ENCODE data around the gene SLCO3A1.
"Not testable (repeated sequence)": the region's sequence is repeated elsewhere in the genome, so short reads cannot be mapped to it uniquely, and the experiment has no call there.

The SLCO3A1 gene

GRCh38 chr15:92068121-92068520, 214.6 kb downstream of the SLCO3A1 start:
- Histone ChIP-seq H4K8ac (ENCODE audit: low read depth, low read length) (no peak overlapping the region), H3K56ac (ENCODE audit: low read length) (no peak overlapping the region), H3K4ac (ENCODE audit: low read depth, low read length) (no peak overlapping the region), H3K4me1 (ENCODE audit: control insufficient read depth, low read depth, low read length) (no peaks in the 10 kb centered on the region), H2BK120ac (ENCODE audit: low read depth, low read length) (no peak overlapping the region), H3K79me2 (ENCODE audit: control insufficient read depth, insufficient read depth, low read length) (no peaks in the 10 kb centered on the region), H3K36me3 (ENCODE audit: control insufficient read depth, insufficient read depth, low read length) (no peaks in the 10 kb centered on the region), H3K18ac (ENCODE audit: low read length) (no peak overlapping the region), H2BK15ac (replicated peaks; ENCODE audit: low read depth) (no peak overlapping the region), H4K5ac (ENCODE audit: low read length) (no peak overlapping the region), H2BK5ac (ENCODE audit: low read length) (no peak overlapping the region), H3K79me1 (ENCODE audit: low read length) (no peaks in the 10 kb centered on the region), H3K4me2 (ENCODE audit: low read length) (no peak overlapping the region), H3K4me3 (ENCODE audit: low read length) (no peak overlapping the region), H3K27ac (ENCODE audit: low read depth, low read length) (no peak overlapping the region), H3K27me3 (ENCODE audit: insufficient read depth, low read length, poor library complexity) (no peaks in the 10 kb centered on the region), H3K23ac (ENCODE audit: low read length) (no peak overlapping the region), H3K9ac (ENCODE audit: low read length) (no peak overlapping the region), H2AK5ac (ENCODE audit: low read length) (no peak overlapping the region)
- WGBS (ENCODE audit: extremely low coverage, insufficient coverage, low lambda C conversion rate), result no CpG with 5 or more reads among the region's 7 CpGs
- DNase-seq, result no peak

GRCh38 chr15:92069308-92070250, 216.1 kb downstream of the SLCO3A1 start:
- H3K4me1 ChIP-seq (ENCODE audit: control insufficient read depth, low read depth, low read length), result peaks cover 2% of the 10 kb centered on the region
- H3K27ac ChIP-seq (ENCODE audit: low read depth, low read length), result no peak overlapping the region
- peak overlapping the region; percentile 16 for H3K18ac ChIP-seq (ENCODE audit: low read length)
- H3K79me1 ChIP-seq (ENCODE audit: low read length), result no peaks in the 10 kb centered on the region
- H3K4me3 ChIP-seq (ENCODE audit: low read length), result no peak overlapping the region
- H3K23ac ChIP-seq (ENCODE audit: low read length), result no peak overlapping the region
- no peaks in the 10 kb centered on the region for H3K36me3 ChIP-seq (ENCODE audit: control insufficient read depth, insufficient read depth, low read length)
- no CpG with 5 or more reads among the region's 20 CpGs for WGBS (ENCODE audit: extremely low coverage, insufficient coverage, low lambda C conversion rate)
- H2AK5ac ChIP-seq (ENCODE audit: low read length), result no peak overlapping the region
- DNase-seq, result peak; percentile 58
- no peaks in the 10 kb centered on the region for H3K79me2 ChIP-seq (ENCODE audit: control insufficient read depth, insufficient read depth, low read length)
- no peak overlapping the region for H3K4ac ChIP-seq (ENCODE audit: low read depth, low read length)
- H3K27me3 ChIP-seq (ENCODE audit: insufficient read depth, low read length, poor library complexity), result no peaks in the 10 kb centered on the region
- H2BK5ac ChIP-seq (ENCODE audit: low read length), result no peak overlapping the region
- H2BK15ac ChIP-seq (replicated peaks; ENCODE audit: low read depth), result no peak overlapping the region
- no peak overlapping the region for H3K4me2 ChIP-seq (ENCODE audit: low read length)
- no peak overlapping the region for H3K56ac ChIP-seq (ENCODE audit: low read length)
- no peak overlapping the region for H4K8ac ChIP-seq (ENCODE audit: low read depth, low read length)
- H2BK120ac ChIP-seq (ENCODE audit: low read depth, low read length), result no peak overlapping the region
- H3K9ac ChIP-seq (ENCODE audit: low read length), result no peak overlapping the region
- H4K5ac ChIP-seq (ENCODE audit: low read length), result no peak overlapping the region

- DNase-seq, result not testable (repeated sequence)
Measured at GRCh38 chr15:92070251-92070650, 216.7 kb downstream of the SLCO3A1 start.

GRCh38 chr15:92071045-92071634, 217.6 kb downstream of the SLCO3A1 start:
- Histone ChIP-seq H3K36me3 (ENCODE audit: control insufficient read depth, insufficient read depth, low read length) (no peaks in the 10 kb centered on the region), H2BK5ac (ENCODE audit: low read length) (no peak overlapping the region), H3K79me1 (ENCODE audit: low read length) (no peaks in the 10 kb centered on the region), H2BK15ac (replicated peaks; ENCODE audit: low read depth) (no peak overlapping the region), H3K9ac (ENCODE audit: low read length) (no peak overlapping the region), H2BK120ac (ENCODE audit: low read depth, low read length) (no peak overlapping the region), H3K4ac (ENCODE audit: low read depth, low read length) (no peak overlapping the region), H3K27ac (ENCODE audit: low read depth, low read length) (no peak overlapping the region), H4K8ac (ENCODE audit: low read depth, low read length) (no peak overlapping the region), H3K4me3 (ENCODE audit: low read length) (no peak overlapping the region), H3K79me2 (ENCODE audit: control insufficient read depth, insufficient read depth, low read length) (no peaks in the 10 kb centered on the region), H3K4me2 (ENCODE audit: low read length) (no peak overlapping the region), H3K23ac (ENCODE audit: low read length) (no peak overlapping the region), H3K4me1 (ENCODE audit: control insufficient read depth, low read depth, low read length) (peaks cover 6% of the 10 kb centered on the region), H3K27me3 (ENCODE audit: insufficient read depth, low read length, poor library complexity) (no peaks in the 10 kb centered on the region), H4K5ac (ENCODE audit: low read length) (no peak overlapping the region), H3K56ac (ENCODE audit: low read length) (no peak overlapping the region), H2AK5ac (ENCODE audit: low read length) (no peak overlapping the region), H3K18ac (ENCODE audit: low read length) (no peak overlapping the region)
- WGBS (ENCODE audit: extremely low coverage, insufficient coverage, low lambda C conversion rate), result no CpG with 5 or more reads among the region's 12 CpGs
- no peak for DNase-seq

More at GRCh38 chr15:92070251-92070650, 216.7 kb downstream of the SLCO3A1 start:
- not testable (repeated sequence) for H2BK15ac ChIP-seq (replicated peaks; ENCODE audit: low read depth); H3K36me3 ChIP-seq (ENCODE audit: control insufficient read depth, insufficient read depth, low read length); H4K5ac ChIP-seq (ENCODE audit: low read length); H4K8ac ChIP-seq (ENCODE audit: low read depth, low read length); H2BK120ac ChIP-seq (ENCODE audit: low read depth, low read length); H3K4me2 ChIP-seq (ENCODE audit: low read length); H3K9ac ChIP-seq (ENCODE audit: low read length); H2AK5ac ChIP-seq (ENCODE audit: low read length); H3K56ac ChIP-seq (ENCODE audit: low read length); H3K79me1 ChIP-seq (ENCODE audit: low read length); H3K4ac ChIP-seq (ENCODE audit: low read depth, low read length); H3K27ac ChIP-seq (ENCODE audit: low read depth, low read length); H3K79me2 ChIP-seq (ENCODE audit: control insufficient read depth, insufficient read depth, low read length); H3K18ac ChIP-seq (ENCODE audit: low read length); H3K27me3 ChIP-seq (ENCODE audit: insufficient read depth, low read length, poor library complexity); H3K4me1 ChIP-seq (ENCODE audit: control insufficient read depth, low read depth, low read length); H3K23ac ChIP-seq (ENCODE audit: low read length); H3K4me3 ChIP-seq (ENCODE audit: low read length); H2BK5ac ChIP-seq (ENCODE audit: low read length)
- WGBS (ENCODE audit: extremely low coverage, insufficient coverage, low lambda C conversion rate), result no CpG with 5 or more reads among the region's 8 CpGs

GRCh38 chr15:92073044-92073785, 219.7 kb downstream of the SLCO3A1 start:
- Histone ChIP-seq H3K56ac (ENCODE audit: low read length) (no peak overlapping the region), H3K18ac (ENCODE audit: low read length) (no peak overlapping the region), H2BK120ac (ENCODE audit: low read depth, low read length) (no peak overlapping the region), H3K9ac (ENCODE audit: low read length) (no peak overlapping the region), H2AK5ac (ENCODE audit: low read length) (no peak overlapping the region), H2BK15ac (replicated peaks; ENCODE audit: low read depth) (no peak overlapping the region), H3K4me1 (ENCODE audit: control insufficient read depth, low read depth, low read length) (peaks cover 7% of the 10 kb centered on the region), H2BK5ac (ENCODE audit: low read length) (no peak overlapping the region), H3K4me3 (ENCODE audit: low read length) (no peak overlapping the region), H3K4ac (ENCODE audit: low read depth, low read length) (no peak overlapping the region), H3K4me2 (ENCODE audit: low read length) (no peak overlapping the region), H3K79me2 (ENCODE audit: control insufficient read depth, insufficient read depth, low read length) (no peaks in the 10 kb centered on the region), H3K23ac (ENCODE audit: low read length) (no peak overlapping the region), H3K27me3 (ENCODE audit: insufficient read depth, low read length, poor library complexity) (no peaks in the 10 kb centered on the region), H3K36me3 (ENCODE audit: control insufficient read depth, insufficient read depth, low read length) (no peaks in the 10 kb centered on the region), H4K8ac (ENCODE audit: low read depth, low read length) (no peak overlapping the region), H3K27ac (ENCODE audit: low read depth, low read length) (no peak overlapping the region), H3K79me1 (ENCODE audit: low read length) (no peaks in the 10 kb centered on the region), H4K5ac (ENCODE audit: low read length) (no peak overlapping the region)
- WGBS (ENCODE audit: extremely low coverage, insufficient coverage, low lambda C conversion rate), result no CpG with 5 or more reads among the region's 9 CpGs
- no peak for DNase-seq
